A673 (cell line): ENCODE data around the gene PYCR2. TPM values are rescaled to one million over a fixed set of nuclear protein-coding genes. Genes with fewer than 3 reads are reported as not detected.
"Not testable (repeated sequence)": the region's sequence is repeated elsewhere in the genome, so short reads cannot be mapped to it uniquely, and the experiment has no call there.

Experiments
- BruUV-seq: library from RNA; stranded (reverse); fragments of 400-500 nt; replicated peaks from 2 replicates; lab custom pipeline; 2021; lab: Mats Ljungman, UMichigan
- CTCF ChIA-PET: fragments of 300-600 bp; sonication (Branson Sonifier 250); formaldehyde crosslinking; loops from one replicate; lab custom pipeline; 2022; ENCODE audit warnings: antibody characterized with exemption; lab: Charles Lee
- POLR2A ChIA-PET: fragments of 300-600 bp; sonication (Branson Sonifier 250); formaldehyde crosslinking; loops from one replicate; lab custom pipeline; 2022; ENCODE audit warnings: antibody characterized with exemption; ENCODE audit not compliant: low non-redundant PET; lab: Charles Lee
- DNase-seq: peaks from one replicate; pipeline ENCODE4 v3.0.0-alpha.2; 2015; ENCODE audit warnings: low spot score
- H3K27ac ChIP-seq: fragments of 200-600 bp; sonication (generic); 2 replicates; pipeline ENCODE4 v1.5.1; 2016; ENCODE audit warnings: mixed run types, low read depth, mild to moderate bottlenecking, mixed read lengths, antibody characterized with exemption, low read length; ENCODE audit not compliant: poor library complexity, severe bottlenecking
- H3K27me3 ChIP-seq: fragments of 200-600 bp; sonication (generic); replicated peaks from 2 replicates; pipeline ENCODE4 v1.6.1; 2017; ENCODE audit warnings: mixed run types, low read depth, mild to moderate bottlenecking, mixed read lengths, antibody characterized with exemption, low read length; ENCODE audit not compliant: insufficient read depth, poor library complexity
- H3K36me3 ChIP-seq: fragments of 200-600 bp; sonication (generic); 2 replicates; pipeline ENCODE4 v1.6.1; 2016; ENCODE audit warnings: mixed run types, mild to moderate bottlenecking, mixed read lengths, antibody characterized with exemption, low read length; ENCODE audit not compliant: insufficient read depth, poor library complexity, severe bottlenecking
- H3K4me1 ChIP-seq: fragments of 200-600 bp; sonication (generic); 2 replicates; pipeline ENCODE4 v1.6.1; 2017; ENCODE audit warnings: mixed run types, mild to moderate bottlenecking, mixed read lengths, antibody characterized with exemption, low read length; ENCODE audit not compliant: insufficient read depth, poor library complexity, severe bottlenecking
- H3K4me3 ChIP-seq: fragments of 200-600 bp; sonication (generic); 2 replicates; pipeline ENCODE4 v1.5.1; 2016; ENCODE audit warnings: low read depth, mixed run types, mild to moderate bottlenecking, mixed read lengths, low read length; ENCODE audit not compliant: poor library complexity, severe bottlenecking
- H3K9me3 ChIP-seq: fragments of 200-600 bp; sonication (generic); 2 replicates; pipeline ENCODE4 v1.6.1; 2016; ENCODE audit warnings: mixed run types, low read depth, mild to moderate bottlenecking, mixed read lengths, antibody characterized with exemption, low read length; ENCODE audit not compliant: poor library complexity, severe bottlenecking
- CTCF ChIP-seq: fragments of 300-800, 200-600 bp; sonication (generic); conservative IDR thresholded peaks from 2 replicates; pipeline ENCODE4 v1.5.1; 2017; ENCODE audit warnings: low read depth, mild to moderate bottlenecking, antibody characterized with exemption, low read length, moderate library complexity, mixed read lengths
- EZH2 ChIP-seq: fragments of 200-600 bp; sonication (generic); IDR thresholded peaks from 2 replicates; pipeline ENCODE4 v1.6.1; 2017; ENCODE audit warnings: borderline replicate concordance, low read depth, mild to moderate bottlenecking, mixed read lengths, antibody characterized with exemption, low read length; ENCODE audit not compliant: poor library complexity, severe bottlenecking
- intact Hi-C: fragments of 100-400 bp; cut with micrococcal nuclease; formaldehyde crosslinking; loops from one replicate; pipeline ENCODE4 v1.10.0; 2022; ENCODE audit not compliant: unreplicated experiment
- total RNA-seq: library from RNA; stranded (reverse); gene quantifications from 2 replicates; pipeline ENCODE4 v1.2.3, GENCODE V29; 2021

PYCR2 gene
- total RNA-seq, 1 experiment from 2014 or later, result 52.5 TPM

- no peaks in the 10 kb centered on the region for H3K4me1 ChIP-seq
- no peak for TF ChIP-seq EZH2
- no peak for TF ChIP-seq CTCF
- no peaks in the 10 kb centered on the region for H3K36me3 ChIP-seq
- DNase-seq, result no peak
- BruUV-seq, result no TSS peak
- no peaks in the 10 kb centered on the region for H3K27me3 ChIP-seq
- H3K27ac ChIP-seq, result no peak overlapping the region
- no peak overlapping the region for H3K4me3 ChIP-seq
- intact Hi-C loops, result no loop called here
- POLR2A ChIA-PET, result no interaction called here
- no peaks in the 10 kb centered on the region for H3K9me3 ChIP-seq
- CTCF ChIA-PET, result no interaction called here
Measured at GRCh38 chr1:225889743-225890142, 34.3 kb downstream of the PYCR2 start.

GRCh38 chr1:225888898-225889601 lies 35.0 kb downstream of the PYCR2 start, which contains the start of gene LEFTY1:
TSS of gene LEFTY1 (minus strand) at chr1:225889146. CDS start at chr1:225889066, 80 bp downstream.
- H3K27me3 ChIP-seq, result no peaks in the 10 kb centered on the region
- POLR2A ChIA-PET, result no interaction called here
- BruUV-seq, result no TSS peak

GRCh38 chr1:225888289-225888897 lies 35.7 kb downstream of the PYCR2 start:
- intact Hi-C loops, result no loop called here
- Histone ChIP-seq H3K4me1 (no peaks in the 10 kb centered on the region), H3K27ac (no peak overlapping the region), H3K27me3 (no peaks in the 10 kb centered on the region), H3K9me3 (no peaks in the 10 kb centered on the region), H3K36me3 (no peaks in the 10 kb centered on the region), H3K4me3 (no peak overlapping the region)
- TF ChIP-seq EZH2 (no peak), CTCF (no peak)
- BruUV-seq, result no TSS peak
- no peak for DNase-seq
- POLR2A ChIA-PET, result no interaction called here
- CTCF ChIA-PET, result no interaction called here

More at GRCh38 chr1:225888898-225889601, 35.0 kb downstream of the PYCR2 start, which contains the start of gene LEFTY1:
- TF ChIP-seq CTCF (no peak), EZH2 (no peak)
- Histone ChIP-seq H3K27ac (no peak within 1 kb of the TSS), H3K9me3 (no peaks in the 10 kb centered on the region), H3K36me3 (no peaks in the 10 kb centered on the region), H3K4me1 (no peaks in the 10 kb centered on the region), H3K4me3 (no peak within 1 kb of the TSS)
- no peak for DNase-seq
- CTCF ChIA-PET, result no interaction called here
- intact Hi-C loops, result no loop called here

GRCh38 chr1:225887554-225888288 lies 36.3 kb downstream of the PYCR2 start:
- H3K27me3 ChIP-seq, H3K9me3 ChIP-seq, BruUV-seq, POLR2A ChIA-PET, H3K36me3 ChIP-seq, CTCF ChIA-PET, DNase-seq, H3K4me3 ChIP-seq, H3K27ac ChIP-seq, H3K4me1 ChIP-seq, intact Hi-C loops: not testable (repeated sequence)
